ENCODE results near the gene TMEM181. TPM values are rescaled to one million over a fixed set of nuclear protein-coding genes. Genes with fewer than 3 reads are reported as not detected.

The TMEM181 gene
- total and polyA plus RNA-seq, 2 experiments from 2014 or later: 11.9 to 25.2 TPM

Small RNA genes lying within 50 kb of the gene (microRNA-seq; reads per million reads assigned to microRNA genes)
- gene MIR7161: not detected

Small RNA genes lying within 50 kb of the gene (small RNA-seq; reads per million reads assigned to genes)
- gene MIR7161 (ENCODE audit: low replicate concordance): not detected

Other genes starting within 250 kb of the TMEM181 start
- 46.6 and 50.2 TPM in 2 replicates for gene TULP4, start 247.6 kb upstream of the TMEM181 start, total RNA-seq (2014; rRNA removed; shearing (Covaris generic))
- gene TULP4, start 247.6 kb upstream of the TMEM181 start, polyA plus RNA-seq (2016; fragmentation: Nextera tagmentation; extraction: Ambion mirVana): 29.6 and 31.2 TPM in 2 replicates
- 60.9 and 71.6 TPM in 2 replicates for gene DYNLT1, start 84.7 kb downstream of the TMEM181 start, total RNA-seq (2014; rRNA removed; shearing (Covaris generic))
- 235 and 241 TPM in 2 replicates for gene DYNLT1, start 84.7 kb downstream of the TMEM181 start, polyA plus RNA-seq (2016; fragmentation: Nextera tagmentation; extraction: Ambion mirVana)
- 0.07 TPM in 1 of 2 replicates, not detected in the other for gene SYTL3, start 90.0 kb downstream of the TMEM181 start, total RNA-seq (2014; rRNA removed; shearing (Covaris generic))
- not detected in 2 replicates for gene SYTL3, start 90.0 kb downstream of the TMEM181 start, polyA plus RNA-seq (2016; fragmentation: Nextera tagmentation; extraction: Ambion mirVana)

All from GM23338 (cell line).